ENCODE measurements around the gene PRKD3. TPM values are rescaled to one million over a fixed set of nuclear protein-coding genes. Genes with fewer than 3 reads are reported as not detected.
"Not testable (repeated sequence)": the region's sequence is repeated elsewhere in the genome, so short reads cannot be mapped to it uniquely, and the experiment has no call there.

The PRKD3 gene
- total and polyA plus RNA-seq, 5 donors, result 5.6 to 24.6 (median 19.4) TPM

DNA sequence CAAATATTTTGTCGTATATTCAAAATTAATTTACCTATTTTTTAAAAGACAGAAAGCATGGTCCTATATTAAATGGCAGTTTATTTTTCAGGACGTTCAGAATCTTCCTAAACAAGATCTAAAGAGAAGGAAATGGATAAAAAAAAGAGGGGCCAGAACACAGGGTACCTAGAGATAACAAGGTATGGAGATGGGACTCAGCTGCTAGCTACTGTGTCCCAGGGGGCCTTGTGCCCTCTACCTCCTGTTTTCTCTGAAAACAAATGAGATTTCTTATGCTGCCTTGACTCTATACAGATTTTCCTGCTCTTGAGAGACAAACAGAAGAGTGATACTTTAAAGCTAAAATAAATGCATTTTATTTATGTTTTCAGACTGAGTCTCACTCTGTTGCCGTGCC is 9.3 kb downstream of the PRKD3 start:
- Histone ChIP-seq H3K4me1 (ENCODE audit: control insufficient read depth, insufficient read depth, low read length) (peaks cover 7% of the 10 kb centered on the region), H3K9me3 (ENCODE audit: control insufficient read depth, low read length) (no peaks in the 10 kb centered on the region), H3K4me3 (ENCODE audit: low read length) (no peak overlapping the region), H3K27ac (ENCODE audit: low read length) (no peak overlapping the region), H3K27me3 (ENCODE audit: control insufficient read depth, insufficient read depth) (no peaks in the 10 kb centered on the region)
- intact Hi-C loops (cut with DNase I), result no loop called here
- no peak for ATAC-seq
- 79% methylated on average over 3 of the region's 3 CpGs for WGBS
- no peak for DNase-seq

DNA sequence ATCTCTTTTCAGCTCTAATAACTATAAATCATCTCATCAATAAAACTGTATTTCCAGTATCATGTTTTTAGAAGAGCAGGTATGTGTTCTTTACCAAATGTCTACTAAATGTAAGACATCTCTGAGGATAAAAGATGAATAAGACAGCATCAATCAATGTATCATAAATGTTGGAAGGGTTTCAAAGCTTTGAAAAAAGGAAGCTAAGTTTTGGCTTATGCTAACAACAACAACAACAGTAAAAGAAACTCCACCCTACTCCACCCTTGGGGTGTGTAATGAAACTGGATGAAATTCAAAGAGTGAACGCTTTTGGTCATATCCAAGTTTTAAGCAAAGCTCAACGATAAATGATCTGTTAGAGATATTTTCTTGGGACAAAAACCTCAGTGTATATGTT is 17.1 kb downstream of the PRKD3 start:
- H3K9me3 ChIP-seq (ENCODE audit: control insufficient read depth, low read length), result no peaks in the 10 kb centered on the region
- peaks cover 2% of the 10 kb centered on the region for H3K4me1 ChIP-seq (ENCODE audit: control insufficient read depth, insufficient read depth, low read length)
- intact Hi-C loops (cut with DNase I), result no loop called here
- no peak overlapping the region for H3K27ac ChIP-seq (ENCODE audit: low read length)
- 68% methylated on average over 2 of the region's 2 CpGs for WGBS
- DNase-seq (no peak), ATAC-seq (peak in 1 of 2 donors; percentile 39)
- H3K4me3 ChIP-seq (ENCODE audit: low read length), result no peak overlapping the region
- H3K27me3 ChIP-seq (ENCODE audit: control insufficient read depth, insufficient read depth), result no peaks in the 10 kb centered on the region

DNA sequence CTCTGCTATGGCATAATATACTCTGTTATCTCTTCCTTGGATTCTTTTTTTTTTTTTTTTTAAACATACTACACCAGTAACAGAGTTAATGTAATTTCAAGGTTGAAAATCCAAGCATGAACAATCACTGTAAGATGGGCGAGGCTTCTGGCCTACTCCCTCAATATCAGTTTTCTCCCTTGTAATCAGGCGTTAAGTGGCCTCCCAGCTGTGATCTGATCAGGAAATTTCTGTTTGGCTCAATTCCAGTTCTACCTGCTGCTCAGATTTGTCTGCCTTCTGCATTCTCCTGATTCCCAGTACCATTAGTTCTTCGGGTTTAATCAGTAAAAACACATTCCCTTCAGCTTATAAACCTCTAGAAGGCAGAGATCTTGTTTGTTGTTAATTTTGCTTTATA is 18.6 kb downstream of the PRKD3 start:
- no peak overlapping the region for H3K4me3 ChIP-seq (ENCODE audit: low read length)
- 58% methylated on average over 3 of the region's 3 CpGs for WGBS
- H3K27ac ChIP-seq (ENCODE audit: low read length), result no peak overlapping the region
- peaks cover 2% of the 10 kb centered on the region for H3K4me1 ChIP-seq (ENCODE audit: control insufficient read depth, insufficient read depth, low read length)
- H3K27me3 ChIP-seq (ENCODE audit: control insufficient read depth, insufficient read depth), result no peaks in the 10 kb centered on the region
- DNase-seq (no peak), ATAC-seq (peak in 1 of 2 donors; percentile 36)
- intact Hi-C loops (cut with DNase I), result no loop called here
- H3K9me3 ChIP-seq (ENCODE audit: control insufficient read depth, low read length), result no peaks in the 10 kb centered on the region

DNA sequence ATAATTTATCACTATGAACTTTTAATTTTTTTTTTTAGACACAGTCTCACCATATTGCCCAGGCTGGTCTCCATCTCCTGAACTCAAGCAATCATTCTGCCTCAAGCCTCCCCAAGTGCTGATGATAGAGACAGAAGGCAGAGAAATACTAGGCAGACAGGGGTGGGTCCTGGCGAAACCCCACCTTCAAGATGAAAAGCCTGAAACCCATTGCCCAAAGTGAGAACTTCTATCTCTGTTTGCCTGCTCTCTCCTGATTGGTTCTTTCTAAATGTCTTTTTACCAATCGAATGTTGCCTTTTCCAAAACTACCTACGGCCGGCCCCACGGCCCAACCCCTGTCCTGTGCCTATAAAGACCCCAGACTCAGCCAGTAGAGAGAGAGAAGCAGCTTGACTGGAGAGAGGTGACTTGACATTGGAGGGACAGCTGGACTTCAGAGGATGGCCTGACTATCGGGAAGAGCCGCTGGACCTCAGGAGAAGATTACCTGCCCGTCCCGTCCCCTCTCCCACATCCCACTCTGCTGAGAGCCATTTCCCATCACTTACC is 21.9 kb downstream of the PRKD3 start:
- H3K4me1 ChIP-seq (ENCODE audit: control insufficient read depth, insufficient read depth, low read length), result peaks cover 2% of the 10 kb centered on the region
- intact Hi-C loops (cut with DNase I), result no loop called here

DNA sequence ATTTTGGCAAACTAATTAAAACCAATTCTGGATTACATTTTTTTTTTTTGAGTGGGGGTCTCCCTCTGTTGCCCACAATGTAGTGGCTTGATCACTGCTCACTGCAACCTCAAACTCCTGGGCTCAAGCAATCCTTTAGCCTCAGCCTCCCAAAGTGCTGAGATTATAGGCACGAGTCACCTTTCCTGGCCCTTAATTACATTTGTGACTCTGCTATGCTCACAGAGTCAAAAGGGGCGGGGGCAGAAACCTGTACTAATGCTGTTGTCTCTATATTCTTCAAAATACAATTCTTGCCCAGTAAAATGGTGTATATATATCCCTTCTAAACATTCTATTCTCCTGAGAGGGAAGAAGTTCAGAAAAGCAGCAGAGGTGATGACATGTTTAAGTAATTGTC is 23.2 kb downstream of the PRKD3 start:
- H3K4me3 ChIP-seq (ENCODE audit: low read length), result no peak overlapping the region
- H3K27me3 ChIP-seq (ENCODE audit: control insufficient read depth, insufficient read depth), result no peaks in the 10 kb centered on the region
- no peaks in the 10 kb centered on the region for H3K9me3 ChIP-seq (ENCODE audit: control insufficient read depth, low read length)
- H3K27ac ChIP-seq (ENCODE audit: low read length), result no peak overlapping the region
- ATAC-seq (no peak), DNase-seq (no peak)
- peaks cover 2% of the 10 kb centered on the region for H3K4me1 ChIP-seq (ENCODE audit: control insufficient read depth, insufficient read depth, low read length)
- intact Hi-C loops (cut with DNase I), result no loop called here
- 79% methylated on average over 2 of the region's 2 CpGs for WGBS

More for the DNA sequence above, 21.9 kb downstream of the PRKD3 start:
- Histone ChIP-seq H3K27ac (ENCODE audit: low read length) (no peak overlapping the region), H3K4me3 (ENCODE audit: low read length) (no peak overlapping the region), H3K27me3 (ENCODE audit: control insufficient read depth, insufficient read depth) (no peaks in the 10 kb centered on the region), H3K9me3 (ENCODE audit: control insufficient read depth, low read length) (no peaks in the 10 kb centered on the region)
- 98% methylated on average over 9 of the region's 9 CpGs for WGBS
- DNase-seq (no peak), ATAC-seq (no peak)

DNA sequence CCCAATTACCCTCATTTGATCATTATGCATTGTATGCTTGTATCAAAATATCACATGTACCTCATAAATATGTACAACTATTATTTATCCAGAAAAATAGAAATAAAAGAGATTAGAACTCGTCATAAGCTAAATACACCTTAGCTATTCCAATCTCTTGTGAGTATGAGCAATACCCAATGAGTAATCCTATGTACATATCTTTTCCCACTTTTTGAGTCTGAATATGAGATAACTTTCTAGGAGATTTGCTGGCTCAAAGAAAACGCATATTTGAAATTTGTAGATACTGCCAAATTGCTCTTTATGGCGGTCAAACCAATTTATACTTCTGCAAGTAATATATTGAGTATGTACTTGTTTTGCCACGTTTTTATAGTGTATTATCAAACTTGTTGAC is 24.1 kb downstream of the PRKD3 start:
- Histone ChIP-seq H3K4me3 (ENCODE audit: low read length) (no peak overlapping the region), H3K4me1 (ENCODE audit: control insufficient read depth, insufficient read depth, low read length) (no peaks in the 10 kb centered on the region), H3K9me3 (ENCODE audit: control insufficient read depth, low read length) (no peaks in the 10 kb centered on the region), H3K27ac (ENCODE audit: low read length) (no peak overlapping the region), H3K27me3 (ENCODE audit: control insufficient read depth, insufficient read depth) (no peaks in the 10 kb centered on the region)
- intact Hi-C loops (cut with DNase I), result no loop called here
- ATAC-seq (no peak), DNase-seq (no peak)
- 93% methylated on average over 4 of the region's 4 CpGs for WGBS

DNA sequence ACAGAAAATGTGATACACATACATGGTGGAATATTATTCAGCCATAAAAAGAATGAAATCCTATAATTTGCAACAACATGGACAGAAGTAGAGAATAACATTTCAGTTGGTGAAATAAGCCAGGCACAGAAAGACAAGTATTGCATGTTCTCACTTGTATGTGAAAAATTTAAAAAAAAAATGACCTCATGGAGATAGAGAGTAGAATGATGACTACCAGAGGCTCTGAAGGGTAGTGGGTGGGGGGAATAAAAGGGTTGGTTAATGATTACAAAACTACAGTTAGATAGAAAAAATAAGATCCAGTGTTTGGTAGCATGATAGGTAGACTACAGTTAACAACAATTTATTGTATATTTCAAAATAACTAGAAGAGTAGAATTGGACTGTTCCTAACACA is 24.5 kb downstream of the PRKD3 start:
- Histone ChIP-seq H3K27me3 (ENCODE audit: control insufficient read depth, insufficient read depth) (no peaks in the 10 kb centered on the region), H3K27ac (ENCODE audit: low read length) (no peak overlapping the region), H3K4me3 (ENCODE audit: low read length) (no peak overlapping the region), H3K4me1 (ENCODE audit: control insufficient read depth, insufficient read depth, low read length) (no peaks in the 10 kb centered on the region), H3K9me3 (ENCODE audit: control insufficient read depth, low read length) (no peaks in the 10 kb centered on the region)
- DNase-seq (no peak), ATAC-seq (no peak)
- intact Hi-C loops (cut with DNase I), result no loop called here

DNA sequence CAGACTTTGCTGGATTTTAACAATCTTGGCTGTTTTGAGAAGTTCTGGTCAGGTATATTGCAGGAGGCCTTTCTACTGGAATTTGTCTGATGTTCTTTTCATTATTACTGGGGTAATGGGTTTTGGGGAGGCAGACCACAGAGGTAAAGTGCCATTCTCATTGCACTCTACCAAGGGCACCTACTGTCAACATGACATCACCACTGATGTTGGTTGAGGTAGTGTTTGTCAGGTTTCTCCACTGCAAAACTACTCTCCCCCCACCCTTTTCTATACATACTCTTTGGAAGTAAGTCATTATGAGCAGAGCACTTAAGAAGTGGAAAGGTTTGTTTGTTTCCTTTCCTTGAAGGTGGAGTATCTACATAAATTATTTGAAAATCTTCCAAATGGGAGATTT is 27.0 kb downstream of the PRKD3 start:
- H3K9me3 ChIP-seq (ENCODE audit: control insufficient read depth, low read length), result no peaks in the 10 kb centered on the region
- H3K27ac ChIP-seq (ENCODE audit: low read length), result no peak overlapping the region
- intact Hi-C loops (cut with DNase I), result no loop called here
- DNase-seq (no peak), ATAC-seq (no peak)
- H3K4me1 ChIP-seq (ENCODE audit: control insufficient read depth, insufficient read depth, low read length), result peaks cover 1% of the 10 kb centered on the region
- H3K27me3 ChIP-seq (ENCODE audit: control insufficient read depth, insufficient read depth), result no peaks in the 10 kb centered on the region
- no peak overlapping the region for H3K4me3 ChIP-seq (ENCODE audit: low read length)

DNA sequence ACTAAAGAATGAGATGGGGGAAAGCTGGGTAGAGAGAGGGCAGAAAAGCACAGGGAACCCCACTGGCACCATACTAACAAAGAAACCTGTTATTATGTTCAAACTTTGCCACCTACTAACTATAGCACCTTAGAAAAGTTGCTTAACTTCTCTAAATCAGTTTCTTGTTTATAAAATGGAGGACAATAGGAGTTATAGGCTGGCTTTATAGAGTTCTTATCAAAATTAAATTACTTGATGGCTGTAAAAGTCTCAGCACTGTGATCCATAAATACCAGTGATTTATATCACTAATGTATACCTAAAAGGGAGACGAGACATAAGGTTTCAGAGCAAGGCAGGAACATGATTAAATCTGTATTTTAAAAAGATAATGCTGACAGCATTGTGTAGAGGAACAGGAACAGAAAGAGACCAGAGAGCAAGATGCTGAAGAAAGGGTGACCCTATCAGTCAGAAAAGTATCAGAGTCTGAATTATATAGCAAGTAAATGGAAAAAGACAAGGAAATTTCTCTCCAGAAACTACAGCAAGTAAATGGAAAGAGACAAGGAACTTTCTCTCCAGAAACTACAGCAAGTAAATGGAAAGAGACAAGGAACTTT is 29.1 kb downstream of the PRKD3 start:
- no peak overlapping the region for H3K27ac ChIP-seq (ENCODE audit: low read length)
- DNase-seq (no peak), ATAC-seq (no peak)
- peaks cover 1% of the 10 kb centered on the region for H3K4me1 ChIP-seq (ENCODE audit: control insufficient read depth, insufficient read depth, low read length)
- H3K9me3 ChIP-seq (ENCODE audit: control insufficient read depth, low read length), result no peaks in the 10 kb centered on the region
- H3K27me3 ChIP-seq (ENCODE audit: control insufficient read depth, insufficient read depth), result no peaks in the 10 kb centered on the region
- WGBS, result 79% methylated on average over 1 of the region's 1 CpG
- intact Hi-C loops (cut with DNase I), result no loop called here
- no peak overlapping the region for H3K4me3 ChIP-seq (ENCODE audit: low read length)

DNA sequence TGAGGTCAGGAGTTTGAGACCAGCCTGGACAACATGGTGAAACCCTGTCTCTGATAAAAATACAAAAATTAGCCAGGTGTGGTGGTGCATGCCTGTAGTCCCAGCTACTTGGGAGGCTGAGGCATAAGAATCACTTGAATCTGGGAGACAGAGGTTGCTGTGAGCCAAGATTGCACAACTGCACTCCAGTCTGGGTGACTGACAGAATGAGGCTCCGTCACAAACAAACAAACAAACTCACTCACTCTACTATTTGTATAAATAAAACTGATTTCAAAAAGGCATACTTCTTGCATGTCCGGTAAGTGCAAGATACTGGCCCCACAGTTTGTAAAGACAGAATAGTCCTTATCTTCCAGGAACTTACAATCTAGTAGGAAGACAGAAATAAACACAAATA is 29.8 kb downstream of the PRKD3 start:
- H3K27me3 ChIP-seq (ENCODE audit: control insufficient read depth, insufficient read depth); intact Hi-C loops (cut with DNase I); ATAC-seq; H3K4me1 ChIP-seq (ENCODE audit: control insufficient read depth, insufficient read depth, low read length); H3K9me3 ChIP-seq (ENCODE audit: control insufficient read depth, low read length); H3K4me3 ChIP-seq (ENCODE audit: low read length); DNase-seq; H3K27ac ChIP-seq (ENCODE audit: low read length): not testable (repeated sequence)
- WGBS, result 96% methylated on average over 2 of the region's 2 CpGs

DNA sequence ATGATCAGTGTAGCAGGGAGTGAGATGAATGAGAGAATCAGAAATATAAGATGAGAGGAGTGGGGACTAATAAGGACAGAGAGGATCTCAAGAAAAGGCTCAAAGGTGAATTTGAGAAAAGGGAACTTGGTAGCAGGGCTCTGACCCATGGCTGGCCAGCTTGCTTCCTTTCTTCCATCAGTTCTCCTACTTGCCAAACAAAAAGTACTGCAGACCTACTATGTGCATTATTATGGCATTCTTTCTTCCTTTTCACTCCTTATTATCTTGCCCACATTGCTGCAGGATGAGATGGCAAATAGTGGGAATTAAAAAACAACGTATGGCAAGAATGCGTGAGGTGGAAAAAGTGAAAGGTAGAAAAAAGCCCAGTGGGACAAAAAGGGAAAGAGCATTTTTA is 33.0 kb downstream of the PRKD3 start:
- DNase-seq (no peak), ATAC-seq (no peak)
- Histone ChIP-seq H3K27ac (ENCODE audit: low read length) (no peak overlapping the region), H3K4me1 (ENCODE audit: control insufficient read depth, insufficient read depth, low read length) (peaks cover 1% of the 10 kb centered on the region), H3K4me3 (ENCODE audit: low read length) (no peak overlapping the region), H3K9me3 (ENCODE audit: control insufficient read depth, low read length) (no peaks in the 10 kb centered on the region), H3K27me3 (ENCODE audit: control insufficient read depth, insufficient read depth) (no peaks in the 10 kb centered on the region)
- intact Hi-C loops (cut with DNase I), result no loop called here
- 91% methylated on average over 2 of the region's 2 CpGs for WGBS

DNA sequence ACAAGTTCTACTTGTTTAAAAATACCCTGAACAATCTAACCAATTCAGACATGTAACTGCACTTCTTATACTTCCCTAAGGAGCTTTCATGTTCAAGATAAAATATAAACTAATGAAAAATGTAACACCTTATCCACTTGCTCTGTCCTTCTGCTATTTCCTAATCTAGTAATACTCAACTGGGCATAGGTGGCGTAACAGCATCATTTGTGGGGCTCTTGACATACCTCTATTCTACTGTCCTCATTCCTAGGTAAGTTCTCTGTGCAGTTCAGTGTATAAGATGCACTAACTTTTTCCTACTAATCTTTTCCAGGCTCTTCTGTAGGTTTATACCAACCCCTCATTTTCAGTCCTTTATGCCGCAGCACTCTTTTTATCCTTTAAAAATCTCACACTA is 36.7 kb downstream of the PRKD3 start:
- WGBS, result 96% methylated on average over 2 of the region's 2 CpGs

More for the DNA sequence above, 36.7 kb downstream of the PRKD3 start:
- Histone ChIP-seq H3K4me1 (ENCODE audit: control insufficient read depth, insufficient read depth, low read length) (no peaks in the 10 kb centered on the region), H3K4me3 (ENCODE audit: low read length) (no peak overlapping the region), H3K9me3 (ENCODE audit: control insufficient read depth, low read length) (no peaks in the 10 kb centered on the region), H3K27ac (ENCODE audit: low read length) (no peak overlapping the region), H3K27me3 (ENCODE audit: control insufficient read depth, insufficient read depth) (no peaks in the 10 kb centered on the region)
- DNase-seq, result no peak
- intact Hi-C loops (cut with DNase I), result no loop called here
- no peak for ATAC-seq
